Cardiac muscle cell (in vitro differentiated cells and primary cell): ENCODE data around the gene AURKA. TPM values are rescaled to one million over a fixed set of nuclear protein-coding genes. Genes with fewer than 3 reads are reported as not detected.
"Not testable (repeated sequence)": the region's sequence is repeated elsewhere in the genome, so short reads cannot be mapped to it uniquely, and the experiment has no call there.

Experiments
- DNase-seq, 2 donors: peaks; one replicate each; pipeline versions ENCODE4 v3.0.0 to v3.0.0-alpha.2; 2010 to 2017; ENCODE audit warnings: low read depth in 1 of 2, low spot score in 1 of 2
- H3K27ac ChIP-seq: fragments of 200-600 bp; sonication (generic); 2 replicates; pipeline ENCODE4 v1.5.1; 2016
- H3K27me3 ChIP-seq: fragments of 200-600 bp; sonication (generic); 2 replicates; pipeline ENCODE4 v1.6.0; 2016; ENCODE audit warnings: control low read depth
- H3K36me3 ChIP-seq: fragments of 200-600 bp; sonication (generic); 2 replicates; pipeline ENCODE4 v1.5.1; 2016; ENCODE audit warnings: control low read depth
- H3K4me1 ChIP-seq: fragments of 200-600 bp; sonication (generic); 2 replicates; pipeline ENCODE4 v1.8.1; 2017; ENCODE audit warnings: low read depth, mild to moderate bottlenecking, mixed run types
- H3K4me3 ChIP-seq: fragments of 200-600 bp; sonication (generic); 2 replicates; pipeline ENCODE4 v1.5.1; 2016; ENCODE audit warnings: mild to moderate bottlenecking
- H3K9me3 ChIP-seq: fragments of 200-600 bp; sonication (generic); 2 replicates; pipeline ENCODE4 v1.5.1; 2017; ENCODE audit warnings: low read depth, mild to moderate bottlenecking, control low read depth
- polyA plus RNA-seq: library from polyadenylated mRNA; unstranded; fragments of >200 nt; fragmentation: Nextera tagmentation; extraction: Ambion mirVana; gene quantifications from 2 replicates; pipeline ENCODE4 v1.2.1, GENCODE V29; 2016
- total RNA-seq: library from RNA; depleted of rRNA; stranded (reverse); fragments of >200 nt; gene quantifications from 2 replicates; pipeline ENCODE4 v1.2.3, GENCODE V29; 2016
- TF ChIP-seq, protein P1 (sequence below): IDR thresholded peaks from 2 replicates; pipeline ENCODE4 v1.5.1; 2012; ENCODE audit warnings: low read depth, mild to moderate bottlenecking, low read length

The AURKA gene
- total and polyA plus RNA-seq, 2 experiments from 2014 or later, result 28.8 to 58.2 TPM

DNA sequence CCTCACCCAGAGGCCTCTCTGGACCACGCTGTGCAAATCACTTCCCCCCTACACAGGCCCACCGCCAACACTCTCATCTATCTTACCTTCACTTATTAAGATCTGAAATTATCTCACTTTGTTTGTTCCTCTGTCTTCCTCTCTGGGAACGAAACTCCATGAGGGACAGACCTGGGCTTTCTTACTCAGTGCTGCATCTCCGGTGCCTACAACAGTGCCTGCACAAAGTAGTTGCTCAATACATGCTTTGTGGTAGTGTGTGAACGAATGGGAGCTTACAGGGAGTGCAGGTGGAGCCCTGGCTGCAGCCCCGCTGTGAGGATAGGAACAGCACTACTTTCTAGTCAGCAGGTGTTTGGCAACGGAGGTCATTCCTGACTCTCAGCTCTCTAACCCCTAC, 25.4 kb upstream of the AURKA start:
- Histone ChIP-seq H3K4me1 (no peaks in the 10 kb centered on the region), H3K27ac (no peak overlapping the region), H3K9me3 (no peaks in the 10 kb centered on the region), H3K4me3 (no peak overlapping the region), H3K36me3 (no peaks in the 10 kb centered on the region), H3K27me3 (no peaks in the 10 kb centered on the region)
- TF ChIP-seq, protein P1, sequence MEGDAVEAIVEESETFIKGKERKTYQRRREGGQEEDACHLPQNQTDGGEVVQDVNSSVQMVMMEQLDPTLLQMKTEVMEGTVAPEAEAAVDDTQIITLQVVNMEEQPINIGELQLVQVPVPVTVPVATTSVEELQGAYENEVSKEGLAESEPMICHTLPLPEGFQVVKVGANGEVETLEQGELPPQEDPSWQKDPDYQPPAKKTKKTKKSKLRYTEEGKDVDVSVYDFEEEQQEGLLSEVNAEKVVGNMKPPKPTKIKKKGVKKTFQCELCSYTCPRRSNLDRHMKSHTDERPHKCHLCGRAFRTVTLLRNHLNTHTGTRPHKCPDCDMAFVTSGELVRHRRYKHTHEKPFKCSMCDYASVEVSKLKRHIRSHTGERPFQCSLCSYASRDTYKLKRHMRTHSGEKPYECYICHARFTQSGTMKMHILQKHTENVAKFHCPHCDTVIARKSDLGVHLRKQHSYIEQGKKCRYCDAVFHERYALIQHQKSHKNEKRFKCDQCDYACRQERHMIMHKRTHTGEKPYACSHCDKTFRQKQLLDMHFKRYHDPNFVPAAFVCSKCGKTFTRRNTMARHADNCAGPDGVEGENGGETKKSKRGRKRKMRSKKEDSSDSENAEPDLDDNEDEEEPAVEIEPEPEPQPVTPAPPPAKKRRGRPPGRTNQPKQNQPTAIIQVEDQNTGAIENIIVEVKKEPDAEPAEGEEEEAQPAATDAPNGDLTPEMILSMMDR, result no peak
- DNase-seq, result no peak

DNA sequence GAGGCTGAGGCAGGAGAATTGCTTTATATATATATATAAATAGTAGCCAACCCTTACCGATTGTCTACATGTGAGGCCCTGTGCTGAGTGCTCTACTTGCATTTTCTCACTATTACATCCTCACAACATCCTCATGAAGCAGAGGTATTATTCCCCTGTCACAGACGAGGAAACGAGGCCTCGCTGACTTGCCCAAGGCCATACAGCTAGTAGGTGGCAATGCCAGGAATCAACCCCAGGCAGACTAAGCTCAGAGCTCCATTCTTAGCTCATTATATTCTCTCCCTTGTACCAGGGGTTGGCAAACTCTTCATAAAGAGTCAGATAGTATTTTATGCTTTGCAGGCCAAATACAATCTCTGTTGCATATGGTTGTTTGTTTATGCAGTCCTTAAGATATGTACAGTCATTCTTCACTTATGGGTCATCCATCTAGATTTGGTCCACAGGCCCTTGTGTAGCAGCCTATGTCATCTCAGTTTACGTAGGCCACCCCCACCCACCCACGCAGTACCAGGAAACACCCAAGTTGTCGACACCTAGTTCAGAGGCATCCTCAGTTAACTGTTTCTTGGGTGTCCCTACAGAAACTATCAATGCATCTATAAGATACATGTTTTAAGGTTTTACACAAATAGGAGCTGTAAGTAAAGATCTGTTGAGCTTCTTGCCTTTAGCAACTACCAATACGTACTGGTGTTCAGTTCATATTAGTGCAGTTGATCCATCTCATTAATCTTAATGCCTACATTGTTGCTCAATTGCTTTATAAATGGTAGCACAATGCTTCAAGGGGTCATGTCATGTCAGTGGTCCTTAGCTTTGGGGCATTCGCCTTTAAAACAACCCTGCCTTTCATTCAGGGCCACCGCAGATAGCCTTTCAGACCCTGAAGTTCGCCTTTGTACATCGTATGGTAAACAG, 23.1 kb upstream of the AURKA start:
- Histone ChIP-seq H3K4me3 (no peak overlapping the region), H3K27ac (no peak overlapping the region), H3K36me3 (no peaks in the 10 kb centered on the region), H3K9me3 (no peaks in the 10 kb centered on the region), H3K4me1 (no peaks in the 10 kb centered on the region), H3K27me3 (no peaks in the 10 kb centered on the region)
- TF ChIP-seq, protein P1, result no peak
- DNase-seq, result peak in 1 of 2 donors; percentile 69

DNA sequence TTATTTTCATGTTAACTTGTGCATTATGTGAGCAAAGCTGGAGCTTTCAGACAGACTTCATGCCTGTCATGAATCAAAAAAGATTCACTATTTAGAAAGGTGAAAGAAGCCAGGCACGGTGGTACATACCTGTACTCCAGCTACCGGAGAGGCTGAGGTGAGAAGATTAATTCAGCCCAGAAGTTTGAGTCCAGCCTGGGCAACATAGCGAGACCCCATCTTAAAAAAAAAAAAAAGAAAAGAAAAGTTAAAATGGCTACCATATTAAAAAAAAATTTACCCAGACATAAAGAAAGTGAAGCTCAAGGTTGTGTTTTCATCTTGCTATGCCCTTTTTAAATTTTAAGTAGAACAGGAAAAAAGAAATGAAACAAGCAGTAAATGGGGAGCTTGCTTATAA, 20.9 kb upstream of the AURKA start:
- Histone ChIP-seq H3K9me3 (no peaks in the 10 kb centered on the region), H3K4me1 (no peaks in the 10 kb centered on the region), H3K36me3 (peaks cover 9% of the 10 kb centered on the region), H3K27me3 (no peaks in the 10 kb centered on the region), H3K27ac (no peak overlapping the region), H3K4me3 (no peak overlapping the region)
- no peak for DNase-seq
- TF ChIP-seq, protein P1, result no peak

DNA sequence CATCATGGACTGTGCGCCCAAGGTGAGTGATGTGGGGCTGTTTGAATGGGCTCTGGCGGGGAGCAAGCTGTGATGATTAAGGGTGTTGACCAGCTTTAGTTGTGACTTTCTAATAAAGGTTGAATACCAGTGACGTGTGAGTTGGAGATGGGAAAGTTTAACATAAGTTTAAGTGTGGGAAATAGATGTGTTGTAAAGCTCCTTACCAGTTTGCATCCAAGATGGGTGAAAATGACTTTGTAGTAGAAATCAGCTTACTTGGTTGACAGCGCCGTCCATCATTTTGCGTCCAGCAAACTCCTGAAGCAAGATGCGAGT, 20.4 kb upstream of the AURKA start:
- Histone ChIP-seq H3K36me3 (peaks cover 15% of the 10 kb centered on the region), H3K27me3 (no peaks in the 10 kb centered on the region), H3K27ac (no peak overlapping the region), H3K4me3 (no peak overlapping the region), H3K4me1 (no peaks in the 10 kb centered on the region), H3K9me3 (no peaks in the 10 kb centered on the region)
- no peak for DNase-seq
- TF ChIP-seq, protein P1, result no peak

DNA sequence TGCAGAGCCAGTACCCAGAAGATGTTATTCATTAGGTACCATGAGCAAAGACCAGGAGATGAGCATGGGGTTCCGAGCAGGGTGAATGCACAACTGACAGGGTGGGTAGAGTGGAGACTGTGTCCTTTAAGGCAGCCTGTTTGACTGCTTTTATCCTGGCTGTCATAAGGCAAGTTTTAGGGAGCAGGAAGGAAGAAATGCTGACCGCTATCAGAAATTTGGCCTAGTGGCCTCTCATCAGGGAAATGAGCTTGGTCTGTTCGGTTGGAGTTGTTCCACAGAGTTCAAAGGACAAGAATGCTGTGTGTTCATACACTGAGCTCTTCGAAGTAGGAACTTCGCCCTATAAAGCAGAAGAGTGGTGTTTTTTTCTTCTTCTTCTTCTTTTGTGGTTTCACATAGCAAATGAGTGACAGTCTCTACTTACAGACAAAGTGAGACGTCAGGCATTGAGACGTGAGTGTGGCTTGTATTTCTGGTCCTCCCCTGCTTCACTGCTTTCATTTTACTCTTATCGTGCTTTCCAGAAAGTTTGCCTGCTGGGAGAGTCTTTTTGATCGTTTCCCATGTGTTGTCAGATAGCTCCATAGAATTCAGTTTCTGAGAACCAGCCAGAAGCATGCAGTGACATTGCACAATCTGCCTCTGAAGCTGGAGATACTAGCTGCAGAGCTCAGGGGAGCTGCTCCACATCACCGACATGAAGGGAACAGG, 19.9 kb upstream of the AURKA start, which contains the start of gene CASS4:
Gene CASS4, plus strand, starts transcription at position 502 of the 714 bp plus-strand sequence. Its CDS starts 199 bp downstream, at position 701.
- Histone ChIP-seq H3K9me3 (no peaks in the 10 kb centered on the region), H3K4me1 (no peaks in the 10 kb centered on the region), H3K27me3 (no peaks in the 10 kb centered on the region), H3K4me3 (no peak within 1 kb of the TSS), H3K36me3 (peaks cover 20% of the 10 kb centered on the region), H3K27ac (no peak within 1 kb of the TSS)
- TF ChIP-seq, protein P1, result no peak
- DNase-seq, result peak in 1 of 2 donors; percentile 94

DNA sequence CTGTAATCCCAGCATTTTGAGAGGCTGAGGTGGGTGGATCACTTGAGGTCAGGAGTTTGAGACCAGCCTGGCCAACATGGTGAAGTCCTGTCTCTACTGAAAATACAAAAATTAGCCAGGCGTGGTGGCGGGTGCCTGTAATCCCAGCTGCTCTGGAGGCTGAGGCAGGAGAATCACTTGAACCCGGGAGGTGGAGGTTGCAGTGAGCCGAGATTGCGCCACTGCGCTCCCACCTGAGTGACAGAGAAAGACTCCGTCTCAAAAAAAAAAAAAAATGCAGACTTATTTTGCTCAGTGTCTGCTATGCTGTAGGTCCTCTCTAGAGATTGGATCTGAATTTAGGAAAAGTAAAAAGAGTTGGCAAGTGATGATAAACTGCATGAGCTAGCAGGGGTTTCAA, 19.3 kb upstream of the AURKA start:
- H3K4me3 ChIP-seq, DNase-seq, H3K27ac ChIP-seq, H3K27me3 ChIP-seq, H3K9me3 ChIP-seq, H3K4me1 ChIP-seq: not testable (repeated sequence)
- peaks cover 26% of the 10 kb centered on the region for H3K36me3 ChIP-seq
